GM06990 (cell line): Measurements from ENCODE around the gene WWP2.
"Not testable (repeated sequence)": the region's sequence is repeated elsewhere in the genome, so short reads cannot be mapped to it uniquely, and the experiment has no call there.

Source experiments
- DNase-seq: peaks from one replicate; pipeline ENCODE4 v3.0.0-alpha.2; 2011; ENCODE audit not compliant: insufficient read length; ENCODE audit errors: extremely low read depth
- H3K27me3 ChIP-seq: replicated peaks from 2 replicates; pipeline ENCODE4 v1.6.0; 2011; ENCODE audit warnings: low read length; ENCODE audit not compliant: control insufficient read depth, insufficient read depth
- H3K36me3 ChIP-seq: 2 replicates; pipeline ENCODE4 v1.5.1; 2011; ENCODE audit warnings: low read length; ENCODE audit not compliant: control insufficient read depth, insufficient read depth
- H3K4me3 ChIP-seq: replicated peaks from 2 replicates; pipeline ENCODE4 v1.5.1; 2011; ENCODE audit warnings: low read depth, mild to moderate bottlenecking, control low read depth, low read length
- CTCF ChIP-seq: IDR thresholded peaks from 2 replicates; pipeline ENCODE4 v1.5.1; 2011; ENCODE audit warnings: low read length, control low read depth, mild to moderate bottlenecking, inconsistent platforms; ENCODE audit not compliant: insufficient read depth, poor library complexity, severe bottlenecking

WWP2 gene

GRCh38 chr16:69754143-69754468 is 8.0 kb upstream of the WWP2 start:
- Histone ChIP-seq H3K4me3 (peak overlapping the region; percentile 77), H3K27me3 (no peaks in the 10 kb centered on the region), H3K36me3 (peaks cover 3% of the 10 kb centered on the region)
- TF ChIP-seq CTCF = no peak
- DNase-seq = no peak

GRCh38 chr16:69754469-69755310 is 7.4 kb upstream of the WWP2 start, which contains the start of gene NOB1:
NOB1 (minus strand) TSS chr16:69754926; CDS start chr16:69754910, 16 bp downstream.
- peaks cover 1% of the 10 kb centered on the region for H3K36me3 ChIP-seq
- peak within 1 kb of the TSS; percentile 77 for H3K4me3 ChIP-seq
- peak; percentile 98 for DNase-seq
- no peaks in the 10 kb centered on the region for H3K27me3 ChIP-seq
- peak; percentile 100 for TF ChIP-seq CTCF

GRCh38 chr16:69756705-69757104 is 5.4 kb upstream of the WWP2 start:
- DNase-seq = no peak
- no peaks in the 10 kb centered on the region for H3K36me3 ChIP-seq

GRCh38 chr16:69757375-69757774 is 4.8 kb upstream of the WWP2 start:
- not testable (repeated sequence) for H3K27me3 ChIP-seq, DNase-seq, H3K36me3 ChIP-seq, H3K4me3 ChIP-seq

More at GRCh38 chr16:69756705-69757104, 5.4 kb upstream of the WWP2 start:
- Histone ChIP-seq H3K4me3 (no peak overlapping the region), H3K27me3 (no peaks in the 10 kb centered on the region)
- no peak for TF ChIP-seq CTCF

GRCh38 chr16:69762814-69763598 is 874 bp downstream of the WWP2 start:
- Histone ChIP-seq H3K27me3 (no peaks in the 10 kb centered on the region), H3K36me3 (no peaks in the 10 kb centered on the region; the same call in 1 of the 2 replicates), H3K4me3 (peak overlapping the region; percentile 99)
- no peak for DNase-seq
- no peak for TF ChIP-seq CTCF

- no peak overlapping the region; the same call in 1 of the 2 replicates for H3K4me3 ChIP-seq
- TF ChIP-seq CTCF = no peak
- DNase-seq = no peak
- H3K36me3 ChIP-seq = no peaks in the 10 kb centered on the region; the same call in 1 of the 2 replicates
- H3K27me3 ChIP-seq = no peaks in the 10 kb centered on the region
These were observed 1.4 kb downstream of the WWP2 start for GRCh38 chr16:69763599-69763942.
